HG03457 (cell line): ENCODE data around the gene NTNG1.
"Not testable (repeated sequence)": the region's sequence is repeated elsewhere in the genome, so short reads cannot be mapped to it uniquely, and the experiment has no call there.

Experiments used
- ATAC-seq: cut with Tn5 transposase; IDR thresholded peaks from one replicate; pipeline ENCODE4 v1.9.1; 2021; ENCODE audit warnings: moderate number of reproducible peaks; ENCODE audit not compliant: unreplicated experiment

Gene NTNG1

GRCh38 chr1:107195476-107195875 is 54.6 kb downstream of the NTNG1 start:
- no peak for ATAC-seq

GRCh38 chr1:107196973-107197562 is 56.2 kb downstream of the NTNG1 start:
- peak; percentile 96 for ATAC-seq

GRCh38 chr1:107198561-107198960 is 57.7 kb downstream of the NTNG1 start:
- ATAC-seq = no peak

DNA sequence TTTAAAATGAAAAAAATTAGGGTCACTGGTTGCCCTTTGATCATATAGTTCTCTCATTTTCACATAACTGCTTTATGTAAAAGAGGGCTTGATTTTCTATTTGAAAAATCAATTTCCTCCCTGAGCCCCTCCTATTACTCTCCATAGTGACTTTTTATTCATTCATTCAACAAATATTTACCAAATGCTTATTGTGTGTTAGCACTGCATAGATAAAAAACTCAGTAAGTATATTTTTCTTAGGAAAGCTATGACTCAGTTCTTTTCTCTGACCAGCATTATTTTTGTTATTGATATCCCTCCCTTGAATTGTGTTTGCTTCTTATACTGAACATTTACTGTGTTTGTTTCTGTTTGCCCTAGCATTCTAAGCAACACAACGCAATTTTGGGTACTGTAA is 59.8 kb downstream of the NTNG1 start:
- no peak for ATAC-seq

GRCh38 chr1:107202007-107202406 is 61.2 kb downstream of the NTNG1 start:
- ATAC-seq = no peak

- no peak for ATAC-seq
These were observed 72.4 kb downstream of the NTNG1 start for GRCh38 chr1:107213225-107213624.

DNA sequence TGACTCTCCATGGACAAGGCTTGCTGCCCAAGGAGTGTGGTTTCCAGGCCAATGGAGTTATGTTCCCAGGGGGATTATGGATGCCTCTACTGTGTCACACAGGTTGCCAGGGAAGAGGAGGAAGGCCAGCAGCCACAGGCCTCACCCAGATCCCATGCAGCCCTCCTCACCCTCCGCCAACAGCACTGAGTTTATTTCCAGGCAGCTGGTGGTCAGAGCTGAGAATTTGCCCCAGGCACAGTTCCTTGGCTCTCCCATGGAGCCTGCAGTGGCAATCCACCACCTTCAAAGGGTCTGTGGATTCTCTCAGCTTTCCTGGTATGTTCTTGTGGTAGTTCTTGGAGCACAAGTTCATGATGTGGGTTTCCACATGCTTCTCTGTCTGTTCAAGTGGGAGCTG is 79.2 kb downstream of the NTNG1 start:
- no peak for ATAC-seq

DNA sequence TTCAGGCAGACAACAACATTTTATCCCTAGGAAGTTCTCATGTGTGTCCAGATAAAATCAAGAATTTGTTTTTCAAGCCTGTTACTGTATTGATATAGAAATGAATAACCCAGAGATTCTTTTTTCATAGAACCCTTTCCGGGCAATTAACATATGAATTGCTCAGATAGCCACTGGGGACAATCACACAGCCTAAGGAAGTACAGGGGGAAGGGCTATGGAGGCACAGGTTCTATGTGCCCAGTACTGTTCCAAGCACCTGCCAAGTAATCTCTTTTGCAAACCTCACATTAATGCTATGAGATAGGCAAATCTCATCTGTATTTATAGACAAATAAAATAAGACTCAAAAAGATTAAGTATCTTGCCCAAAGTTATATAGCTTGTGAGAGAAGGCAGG is 84.9 kb downstream of the NTNG1 start:
- ATAC-seq = no peak

GRCh38 chr1:107228704-107229371 is 88.0 kb downstream of the NTNG1 start:
- no peak for ATAC-seq

DNA sequence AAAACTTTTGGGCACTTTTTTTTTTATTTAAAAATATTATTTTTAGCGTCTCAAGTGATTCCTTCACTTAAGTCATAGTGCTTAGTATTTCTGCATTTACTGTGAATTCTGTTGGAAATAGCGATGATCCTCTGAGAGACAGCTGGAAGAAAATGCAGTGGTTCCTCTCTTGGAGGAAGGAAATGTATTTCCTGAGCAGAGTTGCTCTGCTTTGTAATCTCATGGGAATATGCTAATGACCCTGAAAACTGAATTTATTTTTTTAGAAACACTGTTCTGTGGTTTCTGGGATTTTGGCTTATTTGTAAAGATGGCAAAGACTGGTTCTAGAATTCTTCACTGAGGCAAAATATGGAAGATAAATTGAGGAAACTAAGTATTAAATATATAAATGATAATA is 88.9 kb downstream of the NTNG1 start:
- no peak for ATAC-seq

GRCh38 chr1:107230121-107230520 is 89.3 kb downstream of the NTNG1 start:
- no peak for ATAC-seq

- no peak for ATAC-seq
These were observed 90.5 kb downstream of the NTNG1 start for GRCh38 chr1:107231291-107231690.

- no peak for ATAC-seq
These were observed 91.6 kb downstream of the NTNG1 start for GRCh38 chr1:107232426-107232825.

- not testable (repeated sequence) for ATAC-seq
These were observed 95.9 kb downstream of the NTNG1 start for GRCh38 chr1:107236760-107237159.

DNA sequence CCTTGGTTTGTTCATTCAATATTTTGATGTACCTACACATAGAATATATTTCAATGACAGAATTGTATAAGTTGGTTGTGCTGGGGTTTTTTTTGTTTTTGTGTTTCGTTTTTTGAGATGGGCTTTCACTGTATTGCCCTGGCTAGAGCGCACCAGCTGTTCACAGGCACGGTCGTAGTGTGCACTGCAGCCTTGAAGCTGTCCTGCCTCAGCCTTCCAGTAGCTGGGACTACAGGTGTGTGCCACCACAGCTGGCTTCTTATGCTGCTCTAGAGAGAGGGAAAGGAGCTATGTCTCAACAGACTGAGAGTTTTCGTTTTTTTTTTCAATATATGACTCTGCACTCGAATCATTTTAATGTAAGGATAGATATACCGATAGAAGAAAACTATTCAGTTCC is 102.6 kb downstream of the NTNG1 start:
- no peak for ATAC-seq

- no peak for ATAC-seq
These were observed 104.1 kb downstream of the NTNG1 start for GRCh38 chr1:107244709-107245500.

DNA sequence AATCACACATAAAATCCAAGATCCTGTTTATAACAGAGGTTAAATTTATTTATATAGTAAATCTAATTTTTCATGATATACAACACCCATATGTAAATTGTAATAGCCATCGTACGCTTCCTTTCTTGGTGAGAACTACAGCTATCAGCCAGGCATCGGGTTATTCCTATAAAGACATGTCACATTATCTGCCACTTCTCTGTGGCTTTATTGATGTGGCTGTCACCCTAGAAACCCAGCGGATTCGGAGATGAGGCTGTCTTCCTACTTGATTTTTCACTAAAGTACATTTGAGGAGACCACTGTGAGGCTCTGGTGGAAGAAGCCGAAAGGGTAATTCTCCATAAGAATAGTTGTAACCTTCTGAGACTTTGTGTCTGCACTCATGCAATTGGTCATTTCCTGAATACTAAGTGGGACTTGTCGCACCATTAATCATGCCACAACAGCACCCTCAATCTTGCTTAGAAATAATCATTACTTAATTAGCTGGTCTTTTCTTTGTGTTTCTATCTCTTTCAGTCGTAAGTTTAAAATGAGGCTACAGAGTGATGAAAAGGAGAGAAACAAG is 106.0 kb downstream of the NTNG1 start:
- peak; percentile 63 for ATAC-seq

GRCh38 chr1:107247679-107248078 is 106.8 kb downstream of the NTNG1 start:
- no peak for ATAC-seq

- peak; percentile 41 for ATAC-seq
These were observed 109.3 kb downstream of the NTNG1 start for GRCh38 chr1:107250169-107250568.

DNA sequence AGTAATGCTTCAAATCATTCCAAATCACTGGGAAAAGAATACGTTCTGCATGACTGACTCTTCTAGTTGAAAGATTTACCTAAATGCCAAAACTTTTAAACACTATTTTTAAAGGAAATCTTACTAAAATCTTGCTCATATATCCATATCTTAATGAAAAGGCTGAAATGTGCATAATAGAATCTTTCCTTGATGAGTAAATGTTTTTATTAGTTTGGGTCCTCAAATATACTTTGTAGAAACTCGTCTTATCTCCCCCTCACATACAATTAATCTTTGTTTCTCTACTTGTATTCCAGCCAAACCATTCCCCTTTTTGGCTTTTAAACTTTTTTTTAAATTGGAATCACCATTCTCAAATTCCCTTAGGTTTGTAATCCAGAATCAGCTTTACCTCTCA is 110.2 kb downstream of the NTNG1 start:
- ATAC-seq = no peak

- no peak for ATAC-seq
These were observed 111.0 kb downstream of the NTNG1 start for GRCh38 chr1:107251839-107252238.

- ATAC-seq = no peak
These were observed 111.4 kb downstream of the NTNG1 start for GRCh38 chr1:107252271-107252670.
